Cerebellar nuclear complex (tissue), 1 donor: ENCODE results near the gene SMPD3.

Experiments
- DNase-seq, 2 experiments: peaks; one replicate each; lab custom pipeline; 2025; lab: John Stamatoyannopoulos, UW

Gene SMPD3

DNA sequence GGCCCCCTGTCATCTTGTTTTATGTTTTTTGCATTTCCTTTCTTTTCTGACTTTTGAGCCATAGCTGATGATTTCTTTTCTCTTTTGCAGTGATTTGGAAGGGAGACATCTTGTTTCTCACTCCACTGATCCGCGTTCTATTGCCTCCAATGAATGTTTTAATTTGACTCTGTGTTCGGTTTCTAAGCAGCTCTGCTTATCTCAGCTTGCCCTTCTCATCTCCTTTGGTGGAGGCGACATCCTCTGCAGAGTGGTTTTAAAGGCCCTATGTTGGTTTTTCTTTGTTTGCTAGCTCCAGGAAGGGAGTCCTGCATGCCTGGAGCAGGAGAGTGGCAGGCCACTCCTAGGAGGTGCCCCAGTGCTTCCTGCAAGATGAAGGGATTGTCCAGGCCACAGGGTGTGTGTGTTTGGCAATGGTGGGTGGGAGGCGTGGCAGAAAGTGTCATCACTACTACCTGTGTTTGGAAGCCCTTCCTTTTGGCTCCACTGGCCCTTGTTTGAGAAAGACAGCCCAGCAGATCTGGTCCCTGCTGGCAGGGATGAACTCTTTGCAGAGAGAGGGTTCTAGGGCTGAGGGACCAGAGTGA lies 13.6 kb downstream of the SMPD3 start:
- DNase-seq, result no peak

DNA sequence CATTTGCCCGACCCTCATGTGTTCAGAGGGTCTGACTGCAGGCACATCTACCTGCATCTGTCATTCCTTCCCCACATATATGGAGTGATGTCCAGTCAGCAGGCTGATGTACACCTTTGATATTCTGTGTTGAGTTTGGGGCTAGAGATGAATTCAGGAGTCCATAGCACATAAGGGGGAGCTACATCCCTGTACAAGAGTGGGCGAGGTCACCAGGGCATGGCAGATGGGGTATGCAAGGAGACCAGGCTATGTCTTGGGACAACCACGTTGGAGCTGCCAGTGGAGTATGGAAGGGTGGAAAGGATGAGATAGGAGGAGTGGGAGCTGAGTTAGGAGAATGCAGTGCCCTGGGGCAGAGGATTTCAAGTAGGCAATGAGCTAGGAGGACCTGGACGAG lies 15.0 kb downstream of the SMPD3 start:
- DNase-seq, result no peak

DNA sequence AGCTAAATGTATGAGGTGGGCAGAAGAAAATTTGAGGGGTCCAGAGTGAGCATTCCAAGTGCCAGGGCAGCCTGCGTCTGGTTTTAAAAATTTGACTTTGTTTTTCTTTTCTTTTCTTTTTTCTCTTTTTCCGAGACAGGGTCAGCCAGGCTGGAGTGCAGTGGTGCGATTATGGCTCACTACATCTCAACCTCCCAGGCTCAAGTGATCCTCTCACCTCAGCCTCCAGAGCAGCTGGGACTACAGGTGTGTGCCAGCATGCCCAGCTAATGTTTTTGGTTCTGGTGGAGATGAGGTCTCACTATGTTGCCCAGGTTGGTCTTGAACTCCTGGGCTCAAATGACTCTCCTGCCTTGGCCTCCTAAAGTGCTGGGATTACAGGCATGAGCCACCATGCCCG lies 15.6 kb downstream of the SMPD3 start:
- DNase-seq, result no peak

DNA sequence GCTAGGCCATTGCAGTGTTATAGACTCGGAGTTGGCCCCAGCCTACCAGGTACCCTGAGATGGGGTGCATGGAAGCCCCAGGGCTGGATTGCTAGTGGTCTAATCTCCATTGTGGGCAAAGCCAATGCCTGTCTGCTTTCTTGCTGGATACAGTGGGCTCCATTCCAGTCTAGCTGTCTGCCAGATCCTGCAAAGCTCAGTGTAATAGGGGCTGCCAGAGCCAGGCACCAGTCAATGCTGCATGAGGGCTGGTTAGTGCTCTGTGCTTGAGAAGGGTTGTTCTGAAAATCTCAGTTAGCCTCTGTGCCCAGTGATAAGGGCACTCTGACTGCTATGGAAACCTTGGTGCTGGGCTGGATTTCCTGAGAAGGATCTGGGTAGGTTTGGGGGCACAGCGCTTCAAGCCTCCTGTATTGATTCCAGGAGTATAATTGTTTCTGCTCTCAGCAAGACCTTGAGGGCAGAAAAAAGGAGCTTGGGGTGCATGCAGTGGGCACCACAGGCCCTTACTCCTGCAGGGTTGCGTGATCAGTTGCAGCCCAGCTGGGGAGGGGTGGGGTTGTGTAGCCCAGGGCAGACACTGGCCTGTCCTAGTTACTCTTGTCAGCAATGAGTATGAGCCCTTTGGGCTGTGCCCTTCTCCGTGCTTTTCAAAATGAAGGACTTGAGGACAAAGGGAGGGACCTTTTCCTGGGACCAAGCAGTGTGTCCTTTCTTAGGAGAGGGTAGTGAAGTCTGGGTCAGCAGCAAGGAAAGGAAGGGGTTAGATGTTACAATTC lies 19.0 kb downstream of the SMPD3 start:
- DNase-seq, result no peak

DNA sequence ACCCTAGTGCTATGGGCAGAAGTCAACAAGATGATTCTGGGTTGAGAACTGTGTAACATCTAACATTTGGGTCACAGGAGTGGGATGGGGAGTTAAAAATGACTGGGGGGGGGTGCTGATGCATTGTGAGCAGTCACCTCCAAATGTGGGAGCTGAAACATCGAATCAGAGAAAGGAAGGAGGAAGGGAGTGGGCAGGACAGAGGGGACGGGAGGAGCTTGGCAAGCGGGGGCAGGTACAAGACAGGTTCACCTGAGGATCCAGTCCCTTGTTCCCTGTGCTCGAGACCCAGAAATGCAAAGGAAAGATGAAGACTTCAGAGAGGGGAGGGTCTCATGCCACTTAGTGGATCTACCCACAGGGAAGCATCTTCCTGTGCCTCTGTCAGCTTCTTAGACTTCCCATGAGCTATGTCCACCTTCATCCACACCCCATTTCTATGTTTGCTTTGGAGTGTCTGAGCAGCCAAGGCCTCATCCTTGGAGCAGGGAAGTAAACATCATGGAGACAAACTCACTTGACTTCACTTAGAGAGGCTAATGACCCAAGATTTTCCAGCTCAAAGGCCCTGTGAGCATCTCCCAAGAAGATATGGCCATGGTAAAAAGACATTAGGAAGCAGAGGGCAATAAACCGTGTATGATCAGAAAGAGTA lies 20.5 kb downstream of the SMPD3 start:
- DNase-seq, result no peak

DNA sequence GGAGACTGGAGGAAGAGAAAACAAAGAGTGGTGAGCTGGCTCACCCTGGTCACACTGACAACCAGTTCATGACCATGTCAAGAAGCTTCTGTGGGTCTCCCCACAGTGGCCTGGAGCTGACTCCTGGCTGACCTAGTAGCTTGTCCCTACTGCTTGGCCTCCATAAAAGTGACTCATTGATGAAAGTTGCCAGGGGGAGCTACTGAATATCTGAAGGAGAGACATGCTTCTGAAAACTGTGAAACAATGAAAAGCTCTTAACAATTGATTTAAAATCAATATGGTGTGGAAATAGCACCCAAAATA lies 22.0 kb downstream of the SMPD3 start:
- no peak for DNase-seq

DNA sequence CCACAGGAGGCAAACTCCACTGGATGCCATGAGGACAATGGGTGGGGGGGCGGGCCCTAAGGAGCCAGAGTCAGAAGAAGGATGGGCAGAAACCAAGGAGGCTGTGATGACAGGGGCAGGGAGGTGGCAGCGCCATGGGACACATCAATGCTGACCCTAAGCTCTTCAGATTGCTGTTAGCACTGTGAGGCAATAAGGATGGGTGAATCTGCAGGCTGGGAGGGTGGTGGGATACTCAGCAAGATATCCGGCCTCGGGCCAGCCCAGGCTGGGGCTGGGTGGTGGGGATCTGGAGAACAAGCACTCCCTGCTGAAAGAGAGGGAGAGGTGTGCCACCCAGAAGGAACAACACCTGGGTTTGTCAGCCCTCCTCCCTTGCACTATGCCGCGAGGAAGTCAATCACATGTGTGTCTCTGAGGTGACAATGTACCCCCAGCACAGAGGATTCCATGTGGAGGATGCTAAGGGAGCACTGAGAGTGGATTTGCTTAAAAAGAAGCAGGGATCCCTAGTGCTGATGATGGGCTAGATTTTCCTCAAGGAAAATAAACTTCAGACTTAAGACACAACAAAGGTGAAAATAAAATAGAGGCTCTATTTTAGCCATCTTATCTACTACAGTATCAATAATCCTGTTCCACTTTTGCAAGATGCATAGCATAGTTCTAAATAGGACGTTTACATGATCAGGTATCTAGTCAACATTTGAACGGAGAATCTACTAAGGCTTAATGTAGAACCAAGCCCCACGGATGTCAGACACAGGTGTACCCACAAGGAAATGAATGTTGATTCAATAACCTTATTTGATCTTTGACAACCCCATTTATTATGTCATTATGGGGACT lies 22.6 kb downstream of the SMPD3 start:
- no peak for DNase-seq

DNA sequence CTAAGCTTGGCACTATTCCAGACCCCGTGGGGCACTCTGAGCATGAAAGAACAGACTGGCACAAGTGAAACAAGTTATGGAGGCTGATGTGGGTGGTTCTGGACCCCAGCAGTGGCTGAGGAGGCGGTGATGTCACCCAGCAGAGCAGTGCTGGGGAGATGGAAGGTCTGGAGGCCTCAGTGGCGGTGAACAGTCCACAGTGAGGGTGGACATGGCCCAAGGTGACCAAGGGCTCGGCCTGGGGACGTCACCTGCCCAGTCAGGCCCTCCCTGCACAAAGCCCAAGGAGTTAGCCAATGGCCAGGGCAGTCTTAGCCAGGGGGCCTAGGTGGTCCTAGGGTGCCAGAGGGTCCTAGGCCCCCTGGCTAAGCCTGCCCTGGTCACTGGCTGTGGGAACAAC lies 24.5 kb downstream of the SMPD3 start:
- no peak for DNase-seq

DNA sequence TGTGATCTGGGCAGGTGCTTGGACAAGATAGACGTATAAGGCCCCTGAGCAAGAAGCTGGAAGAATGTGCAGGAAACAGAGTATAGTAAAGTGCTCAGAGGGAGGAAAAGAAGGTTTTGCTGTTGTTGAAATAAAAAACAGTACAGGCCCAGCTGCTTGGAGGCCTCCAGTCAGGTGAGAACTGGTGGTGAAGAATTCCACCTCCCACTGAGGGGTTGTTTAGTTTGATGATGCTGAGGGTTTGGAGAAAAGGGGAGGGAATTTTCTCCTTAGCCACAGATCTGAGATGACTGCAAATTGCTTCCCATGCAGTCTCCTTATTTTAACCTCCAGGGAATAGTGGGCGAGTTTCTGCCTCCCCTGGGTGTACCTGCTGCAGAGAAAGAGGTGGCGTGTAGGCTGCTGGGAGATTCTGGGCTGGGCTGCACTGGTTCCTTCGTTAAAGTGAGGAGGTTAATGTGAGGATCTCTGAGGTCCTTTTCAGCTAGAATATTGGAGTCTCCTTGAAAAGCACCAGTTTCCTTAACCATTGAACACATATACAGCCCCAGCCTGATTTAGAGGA lies 25.8 kb downstream of the SMPD3 start:
- no peak for DNase-seq

DNA sequence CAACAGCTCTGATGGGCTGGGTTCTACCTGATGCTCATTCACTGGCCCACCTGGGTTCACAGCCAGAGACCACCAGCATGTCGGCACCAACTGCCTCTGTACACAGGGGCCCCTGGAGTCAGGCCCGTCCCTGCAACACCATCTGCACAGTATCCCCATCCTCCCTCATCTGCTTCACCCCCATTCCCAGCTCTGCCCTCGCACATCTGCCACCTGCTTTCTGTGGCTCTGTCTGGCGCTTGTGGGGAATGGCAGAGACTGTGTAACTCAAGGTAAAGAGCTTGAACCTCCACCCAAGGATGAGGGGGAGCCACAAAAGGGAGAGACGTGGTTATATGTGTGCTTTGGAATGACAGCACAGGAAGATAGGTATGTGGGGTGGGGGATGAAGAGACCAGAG lies 27.2 kb downstream of the SMPD3 start:
- DNase-seq, result no peak

DNA sequence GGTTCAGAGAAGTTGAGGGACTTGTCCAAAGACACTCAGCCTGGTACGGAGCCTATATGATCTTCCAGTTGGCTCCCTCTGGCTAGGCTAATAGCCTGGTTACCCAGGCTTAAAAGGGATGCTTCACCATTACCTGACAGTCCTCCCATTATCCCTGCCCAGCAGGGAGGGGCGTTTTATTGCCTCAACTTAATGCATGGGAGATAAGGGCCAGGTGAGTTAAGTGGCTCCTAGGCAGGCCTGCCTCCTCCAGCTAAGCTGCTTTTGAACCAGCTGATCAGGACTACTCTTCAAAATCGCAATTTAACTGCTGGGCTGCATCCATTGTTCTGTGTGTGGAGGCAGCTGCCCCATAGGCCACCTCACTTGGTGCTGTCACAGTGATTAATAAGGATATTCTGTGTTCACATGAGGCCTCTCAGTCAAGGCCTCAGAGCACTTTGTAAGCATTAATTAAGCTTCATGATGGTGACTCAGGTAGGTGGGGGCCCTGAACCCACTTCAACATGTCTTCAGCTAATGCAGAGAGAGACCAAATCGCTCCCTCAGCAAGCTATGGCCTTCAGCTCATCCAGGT lies 27.9 kb downstream of the SMPD3 start:
- DNase-seq, result no peak

DNA sequence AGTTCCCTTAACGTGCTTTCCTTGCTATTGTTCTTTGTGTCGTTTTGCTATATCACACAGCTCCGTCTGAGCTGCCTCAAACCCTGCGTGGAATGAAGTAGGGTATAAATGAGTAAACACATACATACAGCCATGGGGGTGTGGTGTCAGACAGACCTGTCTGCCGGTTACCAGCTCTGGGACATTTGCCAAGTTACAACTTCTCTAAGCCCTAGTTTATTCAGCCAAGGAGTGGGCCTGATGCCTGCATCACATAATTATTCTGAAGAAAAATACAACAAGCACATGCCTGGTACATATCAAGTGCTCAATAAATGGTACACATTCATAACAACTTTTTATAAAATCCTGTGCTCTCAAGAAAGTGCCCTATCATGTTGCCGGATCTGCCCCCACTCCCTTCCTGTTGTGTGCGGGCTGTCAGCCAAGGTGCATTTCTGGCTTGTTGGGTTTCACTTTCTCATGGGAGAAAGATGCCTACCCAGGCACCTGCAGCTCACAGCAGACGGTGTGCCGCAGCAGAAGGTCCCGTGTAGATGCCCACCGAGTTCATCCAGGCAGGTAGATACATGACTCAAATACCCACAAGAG lies 30.5 kb downstream of the SMPD3 start:
- DNase-seq, result no peak

DNA sequence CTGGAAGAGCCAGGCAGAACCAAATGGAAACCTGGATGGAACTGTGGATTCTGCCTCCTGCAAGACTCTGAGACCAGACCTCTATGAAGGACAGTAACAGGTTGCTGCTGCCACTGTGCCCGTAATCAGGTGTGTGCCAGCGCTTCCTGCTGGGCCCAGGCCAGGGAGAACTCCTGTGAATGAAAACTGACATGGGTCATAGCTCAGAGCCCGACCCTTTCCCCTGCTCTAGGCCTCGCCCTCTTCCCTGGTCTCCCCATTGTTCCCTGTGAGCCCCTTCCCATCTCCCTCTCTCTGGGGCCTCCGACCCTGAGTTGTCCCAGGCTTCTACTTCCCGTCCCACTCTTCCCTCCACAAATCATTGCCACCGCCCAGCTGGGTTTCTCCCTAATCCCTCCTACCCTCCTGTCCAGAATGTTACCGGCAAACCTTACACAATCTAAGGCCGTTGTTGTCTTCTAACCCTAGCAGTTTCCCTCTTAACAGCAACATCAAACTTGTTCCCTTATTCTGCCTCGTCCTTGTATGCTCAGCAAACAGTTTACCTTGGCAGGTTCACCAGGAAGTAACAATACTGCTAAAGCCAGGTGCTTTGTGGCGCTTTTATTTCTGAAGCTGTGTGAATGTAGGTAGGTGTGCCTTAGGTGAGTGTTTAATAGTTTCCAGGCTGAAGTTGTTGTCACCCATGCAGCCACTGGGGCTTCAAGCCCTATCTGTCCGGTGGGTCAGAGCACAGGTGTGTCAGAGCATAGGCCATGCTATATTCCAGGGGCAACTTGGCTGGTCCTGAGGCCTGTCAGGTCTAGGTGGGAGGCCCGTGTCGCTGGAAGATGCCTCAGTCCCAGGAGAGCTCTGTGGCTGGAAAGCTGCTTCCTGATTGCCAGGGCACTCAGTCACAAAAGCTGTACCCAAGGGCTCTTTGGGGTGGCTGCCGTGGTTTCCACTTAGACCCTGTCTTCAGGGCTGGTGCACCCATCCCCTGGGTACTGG lies 32.0 kb downstream of the SMPD3 start:
- DNase-seq, result peak in 1 of 2 experiments; percentile 14

DNA sequence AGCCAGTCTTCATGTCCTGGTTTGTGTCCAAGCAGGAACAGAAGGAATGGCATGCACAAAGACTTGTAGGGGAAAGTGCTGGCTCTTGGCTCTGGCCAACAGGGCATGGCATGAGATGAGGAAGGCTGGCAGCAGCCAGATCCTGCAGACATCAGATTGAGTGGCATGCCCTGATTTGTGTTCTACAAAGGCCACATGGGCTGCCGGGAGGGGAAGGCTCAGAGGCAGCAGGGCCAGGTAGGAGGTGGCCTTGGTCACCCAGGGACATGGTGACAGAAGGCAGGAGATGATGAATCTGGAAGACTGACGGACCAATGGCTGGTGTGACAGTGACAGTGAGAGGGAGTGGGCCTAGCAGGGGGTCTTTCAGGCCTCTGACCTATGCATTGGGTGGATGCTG lies 33.7 kb downstream of the SMPD3 start:
- no peak for DNase-seq

DNA sequence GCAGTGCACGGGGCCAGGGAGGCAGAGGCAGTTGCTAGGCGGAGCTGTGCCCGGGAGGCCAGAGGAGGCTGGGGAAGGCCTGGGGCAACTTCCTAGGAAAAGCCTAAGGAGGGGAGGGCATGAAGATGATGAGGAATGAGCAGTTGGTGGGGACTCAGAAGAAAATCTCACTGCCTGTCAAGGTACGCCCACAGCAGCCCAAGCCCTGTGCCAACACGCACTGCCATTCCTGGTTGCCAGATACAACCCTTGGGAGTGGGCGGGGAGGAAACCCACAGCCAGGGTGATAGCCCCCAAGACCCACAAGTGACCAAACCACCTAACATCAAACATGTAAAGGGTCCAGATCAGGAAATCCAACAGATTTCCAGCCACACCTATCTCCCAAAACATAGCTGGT lies 36.2 kb downstream of the SMPD3 start:
- DNase-seq, result no peak

DNA sequence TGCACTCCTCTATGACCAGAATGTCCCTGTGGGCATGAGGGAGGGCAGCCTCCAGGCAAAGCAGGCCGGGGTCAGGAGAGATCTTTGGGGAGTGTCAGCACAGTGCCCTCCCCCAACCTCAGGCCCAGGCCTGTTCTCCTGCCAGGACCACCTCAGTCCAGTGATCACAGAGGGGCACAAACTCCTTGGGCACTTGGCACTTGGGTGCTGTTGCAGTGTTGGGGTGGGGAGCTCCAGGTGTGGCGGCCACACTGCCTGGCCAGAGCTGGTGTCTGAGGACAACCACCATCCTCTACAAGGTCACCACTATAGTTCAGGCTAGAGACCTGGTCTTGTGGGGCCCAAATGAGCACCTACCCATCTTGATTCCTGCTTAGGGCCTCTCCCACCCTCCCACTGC lies 37.2 kb downstream of the SMPD3 start:
- DNase-seq, result no peak

DNA sequence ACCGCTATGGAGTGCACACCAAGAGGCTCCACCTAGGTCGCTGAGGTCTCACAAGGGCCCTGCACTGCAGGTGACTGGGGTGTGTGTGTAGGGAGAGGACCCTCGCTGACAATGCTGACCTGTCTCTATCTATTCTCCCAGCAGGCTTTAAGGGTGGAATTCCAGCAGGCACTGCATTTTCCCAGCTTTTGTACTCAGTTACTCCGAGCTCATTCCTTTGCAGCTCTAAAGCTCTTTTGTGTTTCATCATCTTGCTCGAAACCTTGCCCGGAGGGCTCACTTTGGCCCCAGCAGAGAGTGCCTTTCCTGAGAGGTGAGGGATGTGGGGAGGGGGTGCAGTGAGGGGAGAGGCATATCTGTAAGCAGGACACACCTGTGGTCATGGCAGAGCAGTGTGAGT lies 39.3 kb downstream of the SMPD3 start:
- no peak for DNase-seq

DNA sequence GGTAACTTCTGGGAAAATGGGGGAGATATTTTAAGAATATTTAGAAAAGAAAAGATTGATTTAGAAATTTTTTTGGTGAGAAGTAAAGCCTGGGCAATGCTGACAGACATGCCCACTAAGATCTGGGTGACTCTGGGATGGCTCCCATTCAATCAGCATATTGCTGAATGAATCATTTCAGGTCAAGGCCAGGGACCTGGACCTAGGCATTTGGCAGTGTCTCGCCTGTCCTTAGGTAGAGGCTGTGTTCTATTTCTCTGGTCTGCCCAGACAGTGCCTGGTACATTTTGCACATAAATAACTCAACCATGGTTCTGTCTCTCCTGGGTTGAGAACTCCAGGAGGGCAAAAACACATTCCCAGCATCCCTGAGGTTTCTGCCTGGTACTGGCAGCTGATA lies 39.9 kb downstream of the SMPD3 start:
- DNase-seq, result no peak

DNA sequence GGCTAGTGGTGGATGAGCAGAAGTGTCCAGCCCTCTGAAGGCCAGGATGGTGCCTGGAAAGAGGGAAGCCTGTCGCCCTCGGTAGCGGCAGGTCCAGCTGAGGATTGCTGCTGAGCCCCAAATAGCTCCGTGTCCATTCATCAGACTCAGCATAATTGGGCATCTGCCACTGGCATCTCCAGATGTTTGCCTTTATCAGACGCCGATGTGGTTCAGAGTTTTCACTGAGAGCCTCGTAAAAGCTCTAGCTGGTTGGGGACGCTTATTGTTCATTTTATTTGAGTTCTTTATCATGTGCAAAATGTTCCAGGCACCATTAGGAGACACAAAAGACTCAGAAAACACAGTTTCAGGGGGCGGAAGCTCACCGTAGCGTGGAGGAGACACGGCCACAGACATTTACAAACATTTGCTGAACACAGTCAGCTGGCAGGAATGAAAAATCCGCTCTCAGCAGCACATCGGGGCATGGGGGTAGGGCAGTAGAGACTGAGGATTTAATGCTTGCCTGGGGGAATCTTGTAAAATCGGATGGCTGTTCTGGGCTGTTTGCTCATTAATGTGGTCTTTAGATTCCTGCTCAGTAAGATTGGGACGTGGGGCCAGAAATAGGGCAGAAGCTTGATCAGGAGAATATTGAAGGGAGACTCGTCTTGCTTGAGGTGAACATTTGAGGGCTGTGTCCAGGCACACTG lies 41.7 kb downstream of the SMPD3 start:
- no peak for DNase-seq
